Urinary bladder (tissue), 4 donors: ENCODE results near the gene MACROH2A1. TPM values are rescaled to one million over a fixed set of nuclear protein-coding genes. Genes with fewer than 3 reads are reported as not detected.
A peak's percentile ranks its signal among the peaks of the same experiment; 100 is the strongest.

Experiments
- DNase-seq: peaks from one replicate; pipeline ENCODE4 v3.0.0-alpha.2; 2015; ENCODE audit errors: extremely low spot score
- H3K27ac ChIP-seq: one replicate; pipeline ENCODE4 v1.5.1; 2013; ENCODE audit warnings: low read depth, mild to moderate bottlenecking, moderate library complexity
- H3K36me3 ChIP-seq: one replicate; pipeline ENCODE4 v1.6.1; 2013; ENCODE audit warnings: mild to moderate bottlenecking, moderate library complexity; ENCODE audit not compliant: insufficient read depth
- H3K4me1 ChIP-seq: one replicate; pipeline ENCODE4 v1.6.1; 2013; ENCODE audit warnings: mild to moderate bottlenecking, moderate library complexity; ENCODE audit not compliant: insufficient read depth
- H3K4me3 ChIP-seq: one replicate; pipeline ENCODE4 v1.5.1; 2013; ENCODE audit warnings: low read depth, low read length
- WGBS: extraction: QIAGEN DNeasy Blood & Tissue Kit; methylation state at CpG from one replicate; pipeline ENCODE4 v1.1.7; 2013; 5-methylcytosine and 5-hydroxymethylcytosine counted together
- polyA plus RNA-seq: library from polyadenylated mRNA; stranded (reverse); fragments of 200-250 nt; gene quantifications from one replicate; pipeline ENCODE4 v1.2.3, GENCODE V29; 2013
- total RNA-seq: library from RNA; depleted of rRNA; stranded (reverse); fragments of >200 nt; gene quantifications from one replicate; pipeline ENCODE4 v1.2.3, GENCODE V29; 2014
- donor health status: healthy with polysubstance abuse.
- donor health status: healthy.

The MACROH2A1 gene
- total and polyA plus RNA-seq, 2 donors, result 122 to 150 TPM

DNA sequence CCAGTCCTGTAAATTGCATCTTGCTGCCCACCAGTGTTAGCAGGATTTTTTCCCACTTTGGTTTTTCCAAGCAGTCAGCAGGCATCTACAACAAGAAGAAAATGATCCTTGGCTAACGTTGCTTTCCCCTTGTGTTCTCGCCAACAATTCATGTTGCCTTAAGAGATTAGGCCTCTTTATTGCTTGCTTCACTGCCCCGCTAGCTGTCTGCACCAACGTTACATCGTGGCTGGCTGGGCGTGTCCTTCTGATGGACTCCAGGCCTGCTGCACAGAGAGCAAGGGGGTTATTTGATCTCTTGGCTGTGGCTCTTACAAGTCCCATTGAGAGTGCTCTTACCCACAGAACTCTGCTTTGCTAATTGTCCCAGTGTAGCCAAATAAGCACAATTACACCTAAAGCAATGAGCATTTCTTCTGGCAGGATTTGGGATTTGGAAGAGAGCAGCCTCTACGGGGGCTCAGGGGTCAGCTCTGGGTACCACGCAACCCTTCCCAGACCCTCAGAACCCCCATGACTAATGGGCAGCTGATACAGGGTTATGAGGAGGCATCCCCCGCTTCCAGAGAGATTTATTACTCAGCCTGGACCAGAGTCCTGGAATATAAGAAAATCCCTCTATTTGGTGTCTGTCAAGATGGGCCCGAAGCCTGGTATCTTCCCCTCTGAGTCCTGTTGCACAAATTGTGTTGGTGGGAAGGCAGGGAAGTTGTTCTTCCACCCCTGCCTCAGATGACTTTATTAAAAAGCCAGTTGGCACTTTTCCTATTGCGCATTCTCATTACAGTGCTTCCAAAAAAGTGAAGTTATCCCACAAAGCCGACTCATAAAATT is 30.5 kb upstream of the MACROH2A1 start:
- WGBS, result 34% methylated on average over 12 of the region's 12 CpGs
- Histone ChIP-seq H3K36me3 (no peaks in the 10 kb centered on the region), H3K4me3 (no peak overlapping the region), H3K27ac (no peak overlapping the region), H3K4me1 (no peaks in the 10 kb centered on the region)
- DNase-seq, result peak; percentile 51

DNA sequence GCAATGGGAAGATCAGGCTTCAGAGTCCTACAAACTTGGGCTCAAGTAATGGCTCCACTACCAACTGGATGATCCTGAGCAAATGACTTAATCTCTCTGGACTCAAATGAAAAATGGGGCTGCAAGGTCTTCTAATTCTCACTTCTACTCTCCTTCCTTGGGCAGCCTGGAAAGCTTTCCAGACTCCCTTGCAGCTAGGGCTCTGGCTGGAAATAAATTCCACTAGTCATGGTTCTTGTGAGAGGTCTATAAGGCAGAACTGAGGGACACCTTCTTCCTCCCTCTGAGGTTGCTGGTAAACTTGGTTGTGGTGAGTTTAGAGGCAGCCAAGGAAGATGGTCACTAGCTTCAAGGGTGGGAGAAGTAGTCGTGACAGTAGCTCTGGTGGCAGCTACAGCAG is 29.6 kb upstream of the MACROH2A1 start:
- no peak for DNase-seq
- Histone ChIP-seq H3K36me3 (no peaks in the 10 kb centered on the region), H3K4me3 (no peak overlapping the region), H3K4me1 (no peaks in the 10 kb centered on the region), H3K27ac (no peak overlapping the region)
- 80% methylated on average over 1 of the region's 1 CpG for WGBS

DNA sequence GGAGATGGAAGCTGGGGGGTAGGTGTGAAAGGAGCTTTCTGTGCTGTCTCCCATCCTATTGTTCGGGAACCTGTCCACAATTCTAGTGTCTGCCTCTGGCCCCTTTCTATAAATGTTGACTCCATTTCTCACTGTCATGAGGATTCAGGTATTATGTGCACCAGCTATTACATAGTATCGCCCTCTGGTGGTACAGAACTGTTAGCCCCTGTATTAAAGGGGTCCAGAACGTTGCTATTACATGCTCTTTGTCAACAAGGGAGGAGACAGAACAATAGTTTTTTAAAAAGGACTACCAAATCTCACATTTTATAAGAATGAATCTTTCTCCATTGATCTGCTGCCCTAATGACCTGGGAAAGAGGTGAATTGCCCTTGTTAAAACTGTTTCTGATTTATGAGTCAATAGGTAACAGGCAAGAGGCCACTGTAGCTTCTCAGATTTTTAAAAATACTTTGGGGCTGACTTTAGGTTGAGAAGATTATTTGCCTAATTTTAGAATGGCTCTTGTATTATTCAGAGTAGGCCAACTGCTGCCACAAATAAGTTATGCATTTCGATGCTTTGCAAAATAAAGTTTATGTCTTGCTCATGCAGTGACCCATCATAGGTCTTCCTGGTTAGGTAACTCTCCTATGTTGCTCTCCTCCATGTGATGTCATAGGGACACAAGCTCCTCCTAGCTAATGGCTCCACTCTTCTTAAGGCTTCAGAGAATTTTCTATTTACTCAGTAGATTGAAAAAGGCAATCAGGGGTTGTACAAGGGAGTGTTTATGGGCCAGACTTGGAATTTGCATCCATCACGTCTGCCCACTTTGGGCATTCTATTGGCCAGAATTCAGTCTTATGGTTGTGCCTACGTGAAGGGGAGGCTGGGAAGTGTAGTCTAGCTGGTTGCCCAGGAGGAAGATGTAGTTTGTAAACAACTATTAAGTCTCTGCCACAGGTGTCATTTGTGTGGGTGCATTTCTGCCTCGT is 27.4 kb upstream of the MACROH2A1 start:
- Histone ChIP-seq H3K36me3 (no peaks in the 10 kb centered on the region), H3K4me1 (no peaks in the 10 kb centered on the region), H3K27ac (no peak overlapping the region), H3K4me3 (no peak overlapping the region)
- no peak for DNase-seq
- whole genome bisulfite sequencing, result 70% methylated on average over 7 of the region's 7 CpGs

DNA sequence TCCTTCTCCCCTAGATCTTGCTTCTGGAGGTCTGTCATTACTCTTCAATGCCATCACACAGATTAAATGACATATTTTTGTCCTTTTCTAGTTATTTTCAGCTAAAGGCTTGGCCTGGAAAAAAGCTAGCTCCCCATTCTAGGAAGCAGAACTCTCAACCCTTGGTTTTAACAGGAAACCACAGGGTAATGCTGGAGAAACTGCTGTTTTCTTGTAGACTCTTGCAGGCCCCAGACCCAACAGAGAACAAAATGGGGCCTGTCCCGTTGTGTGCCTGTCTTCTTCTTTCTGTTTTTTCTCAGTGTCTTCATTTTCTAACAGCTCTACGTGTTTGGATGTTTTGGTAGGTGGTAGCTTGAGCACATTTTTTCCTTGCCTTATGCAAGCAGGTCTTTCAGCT is 26.6 kb upstream of the MACROH2A1 start:
- no peak for DNase-seq
- Histone ChIP-seq H3K27ac (no peak overlapping the region), H3K4me3 (no peak overlapping the region), H3K36me3 (no peaks in the 10 kb centered on the region), H3K4me1 (no peaks in the 10 kb centered on the region)
- WGBS, result 60% methylated on average over 2 of the region's 2 CpGs

DNA sequence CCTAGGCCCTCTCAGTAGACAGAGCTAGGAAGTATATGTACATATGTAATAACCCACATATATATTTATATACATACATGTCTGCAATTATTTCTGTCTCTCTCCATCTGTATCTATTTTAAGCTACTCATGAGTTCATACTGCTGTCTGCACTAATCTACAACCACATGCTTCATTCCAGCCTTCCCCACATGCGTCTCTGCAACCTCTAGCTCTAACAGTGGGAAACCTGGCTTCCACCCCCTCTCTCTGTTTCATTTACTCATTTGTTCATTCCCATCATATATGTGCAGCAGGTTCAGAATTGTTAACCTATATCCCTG is 24.8 kb upstream of the MACROH2A1 start:
- 89% methylated on average over 1 of the region's 1 CpG for WGBS
- H3K4me1 ChIP-seq, result no peaks in the 10 kb centered on the region
- DNase-seq, result no peak
- no peak overlapping the region for H3K27ac ChIP-seq
- no peaks in the 10 kb centered on the region for H3K36me3 ChIP-seq
- H3K4me3 ChIP-seq, result no peak overlapping the region

DNA sequence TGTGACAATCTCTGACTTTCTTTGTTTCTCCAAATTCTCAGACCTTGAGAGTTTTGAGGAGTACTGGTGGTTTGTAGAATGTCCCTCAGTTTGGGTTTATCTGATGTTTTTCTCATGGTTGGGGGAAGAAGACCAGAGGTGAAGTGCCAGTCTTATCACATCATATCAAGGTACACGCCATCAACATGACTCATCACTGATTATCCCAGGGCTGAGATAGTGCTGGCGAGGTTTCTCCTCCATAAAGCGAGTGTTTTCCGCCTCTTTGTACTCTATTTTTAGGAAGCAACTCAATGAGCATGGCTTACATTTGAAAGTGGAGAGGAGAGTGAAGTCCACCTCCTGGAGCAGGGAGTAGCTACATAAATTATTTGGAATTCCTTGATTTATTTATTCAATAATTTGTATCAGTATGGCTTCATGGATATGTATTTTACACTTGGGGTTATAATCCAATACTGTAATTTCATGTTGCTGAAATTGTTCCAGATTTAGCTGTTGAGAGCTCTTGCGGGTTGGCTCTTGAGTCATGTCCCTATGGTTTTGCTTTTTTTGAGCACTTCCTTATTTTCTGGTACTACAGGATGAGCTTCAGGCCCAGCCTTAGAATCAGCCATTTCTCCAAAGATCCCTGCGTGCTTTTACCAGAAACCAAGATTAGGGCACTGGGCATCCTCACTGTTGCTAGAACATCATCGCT is 24.3 kb upstream of the MACROH2A1 start:
- Histone ChIP-seq H3K36me3 (no peaks in the 10 kb centered on the region), H3K4me1 (no peaks in the 10 kb centered on the region), H3K27ac (no peak overlapping the region), H3K4me3 (no peak overlapping the region)
- WGBS, result 78% methylated on average over 7 of the region's 7 CpGs
- DNase-seq, result no peak

DNA sequence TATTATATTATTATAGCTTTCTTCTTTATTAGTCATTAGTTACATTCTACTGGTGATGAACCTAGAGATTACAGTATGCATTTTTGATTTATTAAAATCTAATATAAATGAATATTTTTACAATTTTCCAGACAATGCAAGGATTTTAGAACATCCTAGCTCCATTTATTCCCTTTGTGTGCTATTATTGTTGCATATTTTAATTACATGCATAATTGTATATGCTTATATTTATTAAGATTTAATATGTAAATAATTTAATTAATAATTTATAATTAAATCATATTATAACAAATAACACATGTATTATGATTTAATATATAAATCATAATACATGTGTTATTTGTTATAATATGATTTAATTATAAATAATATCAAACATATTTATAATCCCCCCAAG is 23.4 kb upstream of the MACROH2A1 start:
- Histone ChIP-seq H3K4me3 (no peak overlapping the region), H3K4me1 (no peaks in the 10 kb centered on the region)

DNA sequence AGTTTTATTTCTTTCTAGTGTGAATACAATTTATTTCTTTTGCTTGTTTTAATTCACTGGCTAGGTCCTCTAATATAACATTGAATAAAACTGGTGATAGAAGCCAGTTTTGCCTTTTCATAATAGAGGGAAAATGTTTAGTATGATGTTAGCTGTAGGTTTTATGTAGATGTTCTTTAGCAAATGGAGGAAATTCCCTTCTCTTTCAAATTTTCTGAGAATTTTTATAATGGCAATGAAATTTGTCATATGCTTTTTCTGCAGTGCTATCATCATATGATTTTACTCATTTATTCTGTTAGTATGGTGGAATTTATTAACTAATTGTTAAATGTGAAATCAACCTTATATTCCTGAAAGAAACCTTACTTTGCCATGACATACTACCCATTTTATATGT is 18.1 kb upstream of the MACROH2A1 start:
- Histone ChIP-seq H3K4me1 (no peaks in the 10 kb centered on the region), H3K36me3 (no peaks in the 10 kb centered on the region), H3K4me3 (no peak overlapping the region), H3K27ac (no peak overlapping the region)
- no peak for DNase-seq

More for the DNA sequence above, 23.4 kb upstream of the MACROH2A1 start:
- H3K36me3 ChIP-seq, result no peaks in the 10 kb centered on the region
- H3K27ac ChIP-seq, result no peak overlapping the region
- no peak for DNase-seq

DNA sequence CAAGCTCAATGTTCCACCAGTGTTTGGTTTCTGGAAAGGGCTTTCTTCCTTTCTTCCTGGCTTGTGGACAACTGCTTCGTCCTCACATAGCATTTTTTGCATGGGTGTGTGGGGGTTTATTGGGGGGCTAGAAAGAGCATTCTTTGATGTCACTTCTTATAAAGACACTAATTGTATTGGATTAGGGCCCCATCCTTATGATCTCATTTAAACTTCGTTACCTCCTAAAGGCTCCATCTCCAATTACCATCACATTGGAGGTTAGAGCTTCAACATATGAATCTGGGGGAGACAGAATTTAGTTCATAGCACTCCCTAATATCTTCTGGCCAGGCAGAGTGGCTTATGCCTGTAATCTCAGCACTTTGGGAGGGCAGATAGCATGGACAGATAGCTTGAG is 6.1 kb upstream of the MACROH2A1 start:
- DNase-seq, result no peak
- no peak overlapping the region for H3K27ac ChIP-seq
- no peaks in the 10 kb centered on the region for H3K4me1 ChIP-seq
- no peaks in the 10 kb centered on the region for H3K36me3 ChIP-seq
- WGBS, result 86% methylated on average over 2 of the region's 2 CpGs
- H3K4me3 ChIP-seq, result no peak overlapping the region

DNA sequence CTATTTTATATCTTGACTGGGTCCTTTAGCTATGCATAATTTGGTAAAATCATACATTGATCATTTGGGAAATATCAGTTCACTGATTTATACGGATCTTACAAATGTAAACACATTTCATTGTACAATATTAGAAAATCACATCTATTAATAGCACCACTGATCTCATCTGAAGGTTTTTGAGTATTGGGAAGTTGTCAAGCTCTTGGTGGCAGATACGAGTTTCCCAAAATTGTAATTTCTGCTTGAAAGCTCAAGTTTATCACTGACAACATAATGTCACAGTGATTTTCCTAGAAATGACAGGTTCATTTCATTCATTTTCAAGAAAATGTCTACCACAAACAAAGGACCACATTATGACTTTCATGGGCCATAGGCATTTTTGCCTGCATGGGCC is 3.0 kb upstream of the MACROH2A1 start:
- no peak for DNase-seq
- H3K4me1 ChIP-seq, result peaks cover 4% of the 10 kb centered on the region
- no peaks in the 10 kb centered on the region for H3K36me3 ChIP-seq
- 87% methylated on average over 2 of the region's 2 CpGs for WGBS
- H3K4me3 ChIP-seq, result no peak overlapping the region
- no peak overlapping the region for H3K27ac ChIP-seq

DNA sequence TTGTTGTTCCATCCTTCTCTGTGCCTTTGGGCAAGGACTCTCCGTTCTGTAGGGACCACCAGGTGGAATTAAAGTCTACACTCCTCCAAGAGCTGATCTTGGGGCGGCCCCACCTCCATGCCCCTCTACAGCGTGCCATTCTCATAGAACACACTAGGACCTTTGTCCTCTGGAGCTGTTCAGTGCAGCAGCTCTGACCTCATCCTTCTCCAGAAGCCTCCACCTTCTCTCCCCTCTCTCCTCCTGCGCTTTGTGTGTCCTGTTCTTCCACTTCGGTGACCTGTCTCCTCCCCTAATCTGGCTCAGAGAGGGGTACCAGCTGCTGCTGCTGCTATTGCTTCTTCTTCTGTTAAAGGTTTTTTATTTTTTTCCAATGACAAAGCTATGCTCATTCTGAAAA is 1.8 kb upstream of the MACROH2A1 start:
- Histone ChIP-seq H3K4me3 (no peak overlapping the region), H3K27ac (no peak overlapping the region), H3K4me1 (peaks cover 4% of the 10 kb centered on the region), H3K36me3 (no peaks in the 10 kb centered on the region)
- WGBS, result 64% methylated on average over 5 of the region's 5 CpGs
- DNase-seq, result no peak

DNA sequence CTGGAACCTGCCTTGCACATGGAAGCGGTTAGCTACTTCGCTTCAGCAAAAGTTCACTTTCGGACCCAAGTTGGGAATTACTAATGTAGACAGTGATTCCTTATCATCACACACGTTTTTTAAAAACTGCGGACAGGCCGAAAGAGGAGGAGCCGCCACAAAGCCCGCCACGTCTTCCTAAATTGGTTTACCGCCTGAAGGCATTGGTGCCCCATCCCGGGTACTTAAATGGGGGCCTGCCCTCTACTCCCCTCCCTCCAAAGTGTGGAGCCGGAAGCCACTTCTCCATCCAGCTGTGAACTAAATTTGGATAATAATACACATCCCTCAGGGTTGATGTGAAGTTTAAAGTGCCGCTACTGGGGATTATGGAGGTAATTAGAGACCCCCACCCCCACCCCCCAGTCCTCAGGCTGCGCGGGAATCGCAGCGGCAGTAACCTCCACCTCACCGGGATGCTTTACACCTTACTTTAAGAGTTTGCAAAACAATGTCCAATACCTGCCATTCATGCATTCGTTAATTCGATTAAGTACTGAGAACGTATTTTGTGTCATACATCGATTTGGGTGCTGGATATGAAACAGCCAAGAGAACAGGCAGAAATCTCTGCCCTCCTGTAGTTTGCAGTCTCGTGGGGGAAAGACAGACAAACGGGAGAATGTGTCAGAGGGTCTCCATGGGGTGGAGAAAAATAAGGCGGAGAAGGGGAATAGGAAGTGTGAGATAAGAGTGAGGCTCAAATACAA is 937 bp upstream of the MACROH2A1 start:
- 29% methylated on average over 25 of the region's 25 CpGs for WGBS
- Histone ChIP-seq H3K4me3 (peak overlapping the region; percentile 98), H3K36me3 (no peaks in the 10 kb centered on the region), H3K4me1 (peaks cover 4% of the 10 kb centered on the region), H3K27ac (peak overlapping the region; percentile 93)
- no peak for DNase-seq
